DMS79 (cell line): ENCODE data around the gene EFNB2.

Experiments used
- DNase-seq: peaks from one replicate; lab custom pipeline; 2025; lab: John Stamatoyannopoulos, UW

The EFNB2 gene

GRCh38 chr13:106525865-106526264, 9.6 kb downstream of the EFNB2 start:
- DNase-seq, result no peak

- DNase-seq, result no peak
Measured at GRCh38 chr13:106524108-106524507, 11.4 kb downstream of the EFNB2 start.

- no peak for DNase-seq
Measured at GRCh38 chr13:106523576-106523975, 11.9 kb downstream of the EFNB2 start.

GRCh38 chr13:106522898-106523525, 12.4 kb downstream of the EFNB2 start:
- no peak for DNase-seq

GRCh38 chr13:106522112-106522705, 13.3 kb downstream of the EFNB2 start:
- DNase-seq, result no peak

GRCh38 chr13:106521095-106521799, 14.2 kb downstream of the EFNB2 start:
- no peak for DNase-seq

GRCh38 chr13:106520251-106521054, 15.0 kb downstream of the EFNB2 start:
- DNase-seq, result no peak

- DNase-seq, result no peak
Measured at GRCh38 chr13:106518512-106518911, 16.9 kb downstream of the EFNB2 start.

GRCh38 chr13:106517109-106517847, 18.2 kb downstream of the EFNB2 start:
- DNase-seq, result no peak

GRCh38 chr13:106515635-106516254, 19.7 kb downstream of the EFNB2 start:
- no peak for DNase-seq

- DNase-seq, result no peak
Measured at GRCh38 chr13:106514928-106515634, 20.4 kb downstream of the EFNB2 start.

GRCh38 chr13:106513025-106513983, 22.2 kb downstream of the EFNB2 start:
- DNase-seq, result no peak

- DNase-seq, result no peak
Measured at GRCh38 chr13:106507560-106508274, 27.7 kb downstream of the EFNB2 start.

GRCh38 chr13:106506286-106506685, 29.2 kb downstream of the EFNB2 start:
- no peak for DNase-seq

- no peak for DNase-seq
Measured at GRCh38 chr13:106505732-106506131, 29.7 kb downstream of the EFNB2 start.

- DNase-seq, result no peak
Measured at GRCh38 chr13:106505295-106505694, 30.2 kb downstream of the EFNB2 start.

- no peak for DNase-seq
Measured at GRCh38 chr13:106503730-106504453, 31.6 kb downstream of the EFNB2 start.

GRCh38 chr13:106503272-106503671, 32.2 kb downstream of the EFNB2 start:
- no peak for DNase-seq
